Measurements from ENCODE around the gene MESD. TPM values are rescaled to one million over a fixed set of nuclear protein-coding genes. Genes with fewer than 3 reads are reported as not detected.

MESD gene
- total and polyA plus RNA-seq, 3 experiments from 2014 or later, result 25.7 to 35.5 (median 30.5) TPM

- Mint-ChIP-seq H3K27ac (no peak overlapping the region), H3K36me3 (peaks cover 0 to 18% (median 9%) of the 10 kb centered on the region in 3 donors), H3K27me3 (peaks cover 11 to 16% of the 10 kb centered on the region in 2 donors), H3K4me1 (peaks cover 0 to 6% (median 5%) of the 10 kb centered on the region in 3 donors), H3K4me3 (no peak overlapping the region), H3K9me3 (peaks cover 0 to 6% (median 0%) of the 10 kb centered on the region in 5 donors)
- H3K36me3 ChIP-seq (ENCODE audit: insufficient read depth, low read length), result no peaks in the 10 kb centered on the region
- no peaks in the 10 kb centered on the region for H3K27me3 ChIP-seq (ENCODE audit: insufficient read depth, low read length, poor library complexity, severe bottlenecking)
- no peaks in the 10 kb centered on the region for H3K4me1 ChIP-seq (ENCODE audit: insufficient read depth, low read length)
- no peak overlapping the region for H3K27ac ChIP-seq (ENCODE audit: low read depth, low read length)
- no peak overlapping the region for H3K4me3 ChIP-seq (ENCODE audit: low read length)
- no peak for DNase-seq
- ChIA-PET POLR2A (no interaction called here), CTCF (no interaction called here)
- no peaks in the 10 kb centered on the region for H3K9me3 ChIP-seq (ENCODE audit: low read length)
These were observed 40.7 kb upstream of the MESD start for GRCh38 chr15:81030301-81030750.

- H3K9me3 Mint-ChIP-seq, result peaks cover 0 to 6% (median 0%) of the 10 kb centered on the region in 5 donors
- ChIA-PET CTCF (no interaction called here), POLR2A (no interaction called here)
- peaks cover 11 to 16% of the 10 kb centered on the region in 2 donors for H3K27me3 Mint-ChIP-seq
- H3K4me1 Mint-ChIP-seq, result peaks cover 0 to 6% (median 5%) of the 10 kb centered on the region in 3 donors
- Histone ChIP-seq H3K36me3 (ENCODE audit: insufficient read depth, low read length) (no peaks in the 10 kb centered on the region), H3K27ac (ENCODE audit: low read depth, low read length) (no peak overlapping the region), H3K9me3 (ENCODE audit: low read length) (no peaks in the 10 kb centered on the region), H3K4me3 (ENCODE audit: low read length) (no peak overlapping the region), H3K4me1 (ENCODE audit: insufficient read depth, low read length) (no peaks in the 10 kb centered on the region), H3K27me3 (ENCODE audit: insufficient read depth, low read length, poor library complexity, severe bottlenecking) (no peaks in the 10 kb centered on the region)
- H3K27ac Mint-ChIP-seq, result no peak overlapping the region
- H3K36me3 Mint-ChIP-seq, result peaks cover 0 to 18% (median 9%) of the 10 kb centered on the region in 3 donors
- no peak for DNase-seq
- H3K4me3 Mint-ChIP-seq, result no peak overlapping the region
These were observed 40.0 kb upstream of the MESD start for GRCh38 chr15:81029414-81030300.

- ChIA-PET POLR2A (no interaction called here), CTCF (no interaction called here)
- H3K4me3 ChIP-seq (ENCODE audit: low read length), result no peak overlapping the region
- peaks cover 13 to 19% of the 10 kb centered on the region in 2 donors for H3K27me3 Mint-ChIP-seq
- no peak overlapping the region for H3K4me3 Mint-ChIP-seq
- no peaks in the 10 kb centered on the region for H3K27me3 ChIP-seq (ENCODE audit: insufficient read depth, low read length, poor library complexity, severe bottlenecking)
- no peaks in the 10 kb centered on the region for H3K36me3 ChIP-seq (ENCODE audit: insufficient read depth, low read length)
- H3K9me3 Mint-ChIP-seq, result peaks cover 0 to 6% (median 0%) of the 10 kb centered on the region in 5 donors
- DNase-seq, result no peak
- H3K27ac ChIP-seq (ENCODE audit: low read depth, low read length), result no peak overlapping the region
- no peaks in the 10 kb centered on the region for H3K4me1 ChIP-seq (ENCODE audit: insufficient read depth, low read length)
- no peaks in the 10 kb centered on the region for H3K9me3 ChIP-seq (ENCODE audit: low read length)
- H3K4me1 Mint-ChIP-seq, result peaks cover 10 to 15% (median 13%) of the 10 kb centered on the region in 3 donors
- H3K36me3 Mint-ChIP-seq, result peaks cover 0 to 18% (median 9%) of the 10 kb centered on the region in 3 donors
- H3K27ac Mint-ChIP-seq, result no peak overlapping the region
These were observed 37.4 kb upstream of the MESD start for GRCh38 chr15:81026836-81027599.

- Mint-ChIP-seq H3K36me3 (peaks cover 0 to 11% (median 9%) of the 10 kb centered on the region in 3 donors), H3K4me3 (no peak overlapping the region), H3K27ac (no peak overlapping the region), H3K9me3 (peaks cover 0 to 4% (median 0%) of the 10 kb centered on the region in 5 donors), H3K4me1 (peaks cover 10 to 15% (median 13%) of the 10 kb centered on the region in 3 donors), H3K27me3 (peaks cover 12 to 14% of the 10 kb centered on the region in 2 donors)
- POLR2A ChIA-PET, result no interaction called here
- Histone ChIP-seq H3K27ac (ENCODE audit: low read depth, low read length) (no peak overlapping the region), H3K27me3 (ENCODE audit: insufficient read depth, low read length, poor library complexity, severe bottlenecking) (no peaks in the 10 kb centered on the region), H3K4me3 (ENCODE audit: low read length) (no peak overlapping the region), H3K9me3 (ENCODE audit: low read length) (no peaks in the 10 kb centered on the region), H3K4me1 (ENCODE audit: insufficient read depth, low read length) (no peaks in the 10 kb centered on the region), H3K36me3 (ENCODE audit: insufficient read depth, low read length) (no peaks in the 10 kb centered on the region)
- no peak for DNase-seq
- CTCF ChIA-PET, result no interaction called here
These were observed 36.2 kb upstream of the MESD start for GRCh38 chr15:81025721-81026370.

GRCh38 chr15:81024936-81025335 lies 35.3 kb upstream of the MESD start:
- Mint-ChIP-seq H3K27ac (no peak overlapping the region), H3K36me3 (peaks cover 0 to 7% (median 4%) of the 10 kb centered on the region in 3 donors), H3K9me3 (peaks cover 0 to 4% (median 0%) of the 10 kb centered on the region in 5 donors), H3K4me1 (peaks cover 10 to 15% (median 13%) of the 10 kb centered on the region in 3 donors), H3K4me3 (no peak overlapping the region), H3K27me3 (peaks cover 7 to 10% of the 10 kb centered on the region in 2 donors)
- H3K27ac ChIP-seq (ENCODE audit: low read depth, low read length), result no peak overlapping the region
- POLR2A ChIA-PET, result no interaction called here
- CTCF ChIA-PET, result no interaction called here
- H3K27me3 ChIP-seq (ENCODE audit: insufficient read depth, low read length, poor library complexity, severe bottlenecking), result no peaks in the 10 kb centered on the region
- H3K36me3 ChIP-seq (ENCODE audit: insufficient read depth, low read length), result no peaks in the 10 kb centered on the region
- no peaks in the 10 kb centered on the region for H3K9me3 ChIP-seq (ENCODE audit: low read length)
- no peak for DNase-seq
- H3K4me1 ChIP-seq (ENCODE audit: insufficient read depth, low read length), result no peaks in the 10 kb centered on the region
- no peak overlapping the region for H3K4me3 ChIP-seq (ENCODE audit: low read length)

GRCh38 chr15:81024265-81024872 lies 34.8 kb upstream of the MESD start:
- H3K4me3 Mint-ChIP-seq, result no peak overlapping the region
- Histone ChIP-seq H3K9me3 (ENCODE audit: low read length) (no peaks in the 10 kb centered on the region), H3K4me1 (ENCODE audit: insufficient read depth, low read length) (no peaks in the 10 kb centered on the region), H3K27me3 (ENCODE audit: insufficient read depth, low read length, poor library complexity, severe bottlenecking) (no peaks in the 10 kb centered on the region), H3K27ac (ENCODE audit: low read depth, low read length) (no peak overlapping the region), H3K36me3 (ENCODE audit: insufficient read depth, low read length) (no peaks in the 10 kb centered on the region), H3K4me3 (ENCODE audit: low read length) (no peak overlapping the region)
- H3K27me3 Mint-ChIP-seq, result peaks cover 3 to 5% of the 10 kb centered on the region in 2 donors
- ChIA-PET CTCF (no interaction called here), POLR2A (no interaction called here)
- peaks cover 10 to 15% (median 13%) of the 10 kb centered on the region in 3 donors for H3K4me1 Mint-ChIP-seq
- H3K9me3 Mint-ChIP-seq, result no peaks in the 10 kb centered on the region
- H3K27ac Mint-ChIP-seq, result no peak overlapping the region
- H3K36me3 Mint-ChIP-seq, result peaks cover 0 to 3% (median 2%) of the 10 kb centered on the region in 3 donors
- no peak for DNase-seq

GRCh38 chr15:81023483-81024264 lies 34.1 kb upstream of the MESD start:
- Mint-ChIP-seq H3K27ac (no peak overlapping the region), H3K9me3 (no peaks in the 10 kb centered on the region), H3K4me1 (peaks cover 10 to 15% (median 13%) of the 10 kb centered on the region in 3 donors), H3K36me3 (peaks cover 0 to 3% (median 2%) of the 10 kb centered on the region in 3 donors), H3K27me3 (peaks cover 3 to 5% of the 10 kb centered on the region in 2 donors), H3K4me3 (peak overlapping the region in 5 of 7 donors; percentile 19 to 60 (median 49))
- CTCF ChIA-PET, result no interaction called here
- no peak for DNase-seq
- no peaks in the 10 kb centered on the region for H3K4me1 ChIP-seq (ENCODE audit: insufficient read depth, low read length)
- POLR2A ChIA-PET, result no interaction called here
- H3K9me3 ChIP-seq (ENCODE audit: low read length), result no peaks in the 10 kb centered on the region
- H3K4me3 ChIP-seq (ENCODE audit: low read length), result no peak overlapping the region
- no peaks in the 10 kb centered on the region for H3K27me3 ChIP-seq (ENCODE audit: insufficient read depth, low read length, poor library complexity, severe bottlenecking)
- H3K27ac ChIP-seq (ENCODE audit: low read depth, low read length), result peak overlapping the region; percentile 10
- no peaks in the 10 kb centered on the region for H3K36me3 ChIP-seq (ENCODE audit: insufficient read depth, low read length)

Measured in CD8-positive, alpha-beta memory T cell (primary cell).